GM12873 (cell line): ENCODE measurements around the gene LAMC3.

ENCODE experiments used
- CTCF ChIP-seq: IDR thresholded peaks from 2 replicates; pipeline ENCODE4 v1.5.1; 2012; ENCODE audit warnings: low read depth, mild to moderate bottlenecking, moderate library complexity, low read length, control low read depth; ENCODE audit not compliant: insufficient read depth; ENCODE audit errors: missing control alignments

LAMC3 gene

GRCh38 chr9:130985606-130986162, 23.3 kb upstream of the LAMC3 start:
- TF ChIP-seq CTCF, result no peak

- no peak for TF ChIP-seq CTCF
Measured at GRCh38 chr9:130986356-130986965, 22.5 kb upstream of the LAMC3 start.

GRCh38 chr9:130987054-130987453, 21.9 kb upstream of the LAMC3 start:
- TF ChIP-seq CTCF, result no peak

GRCh38 chr9:130987738-130988399, 21.1 kb upstream of the LAMC3 start:
- TF ChIP-seq CTCF, result no peak

GRCh38 chr9:130988400-130988747, 20.6 kb upstream of the LAMC3 start:
- no peak for TF ChIP-seq CTCF

GRCh38 chr9:130988905-130989304, 20.1 kb upstream of the LAMC3 start:
- TF ChIP-seq CTCF, result no peak

GRCh38 chr9:130989391-130989790, 19.6 kb upstream of the LAMC3 start:
- TF ChIP-seq CTCF, result no peak
